Anterior cingulate cortex (tissue), 58 donors: ENCODE measurements around the gene RPS6KA5.
A peak's percentile ranks its signal among the peaks of the same experiment; 100 is the strongest.
"Not testable (repeated sequence)": the region's sequence is repeated elsewhere in the genome, so short reads cannot be mapped to it uniquely, and the experiment has no call there.

ENCODE experiments used
- DNase-seq, 58 donors: peaks; one replicate each; lab custom pipeline; 2025; lab: John Stamatoyannopoulos, UW

The RPS6KA5 gene

GRCh38 chr14:90844321-90844720 is 216.1 kb downstream of the RPS6KA5 start:
- DNase-seq = no peak

DNA sequence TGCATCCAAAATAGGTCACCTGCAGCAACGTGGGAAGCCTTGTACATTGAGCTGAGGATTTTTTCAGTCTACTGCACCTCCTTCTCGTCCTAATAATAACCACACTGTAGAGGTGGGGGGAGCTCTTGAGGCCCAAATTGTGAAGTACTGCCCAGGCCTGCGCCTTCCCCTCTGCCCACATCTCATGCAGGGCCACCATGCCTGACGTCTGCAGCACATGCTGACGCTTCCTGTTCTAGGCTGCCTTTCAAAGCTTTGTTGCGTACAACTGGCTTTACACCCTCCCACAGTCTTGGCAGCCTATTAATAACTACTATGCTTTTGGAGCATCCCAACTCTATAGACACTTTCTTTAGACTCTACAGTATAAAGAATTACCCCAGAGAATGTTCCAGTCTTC is 217.7 kb downstream of the RPS6KA5 start:
- DNase-seq = peak in 21 of 58 donors; percentile 15 to 78 (median 33)

DNA sequence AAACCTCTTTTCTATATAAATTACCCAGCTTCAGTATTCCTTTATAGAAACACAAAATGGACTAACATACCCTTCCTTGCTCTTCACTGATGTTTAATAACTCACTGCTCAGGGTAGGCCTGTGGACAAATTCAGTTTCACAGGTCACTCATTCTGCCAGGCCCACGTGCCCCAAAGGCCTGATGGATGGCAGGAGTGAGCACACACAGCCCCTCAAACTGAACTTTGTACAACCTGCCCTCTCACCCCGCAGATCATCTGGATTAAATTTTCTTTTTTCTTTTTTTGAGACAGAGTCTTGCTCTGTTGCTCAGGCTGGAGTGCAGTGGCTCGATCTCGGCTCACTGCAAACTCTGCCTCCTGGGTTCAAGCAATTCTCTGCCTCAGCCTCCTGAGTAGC is 219.8 kb downstream of the RPS6KA5 start:
- not testable (repeated sequence) for DNase-seq

GRCh38 chr14:90839889-90840266 is 220.6 kb downstream of the RPS6KA5 start:
- DNase-seq = no peak

GRCh38 chr14:90839024-90839888 is 221.2 kb downstream of the RPS6KA5 start:
- peak in 2 of 58 donors; percentile 14 to 20 for DNase-seq

GRCh38 chr14:90838531-90838930 is 221.9 kb downstream of the RPS6KA5 start:
- DNase-seq = not testable (repeated sequence)

GRCh38 chr14:90837355-90837754 is 223.1 kb downstream of the RPS6KA5 start:
- DNase-seq = no peak

DNA sequence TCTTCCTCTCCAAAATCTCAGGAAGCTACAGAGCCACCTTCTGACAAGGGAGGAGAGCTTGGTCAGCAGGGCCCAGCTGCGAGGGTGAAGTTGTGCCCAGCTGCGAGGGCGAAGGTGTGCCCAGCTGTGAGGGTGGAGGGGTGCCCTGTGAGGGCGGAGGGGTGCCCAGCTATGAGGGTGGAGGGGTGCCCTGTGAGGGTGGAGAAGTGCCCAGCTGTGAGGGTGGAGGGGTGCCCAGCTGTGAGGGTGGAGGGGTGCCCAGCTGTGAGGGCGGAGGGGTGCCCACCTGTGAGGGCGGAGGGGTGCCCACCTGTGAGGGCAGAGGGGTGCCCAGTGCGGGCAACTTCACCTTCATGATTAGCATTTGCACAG is 223.8 kb downstream of the RPS6KA5 start:
- DNase-seq = no peak

GRCh38 chr14:90831821-90832220 is 228.6 kb downstream of the RPS6KA5 start:
- peak in 2 of 58 donors; percentile 15 to 17 for DNase-seq

- DNase-seq = no peak
Measured at GRCh38 chr14:90830931-90831701, 229.3 kb downstream of the RPS6KA5 start.

- no peak for DNase-seq
Measured at GRCh38 chr14:90829677-90830076, 230.8 kb downstream of the RPS6KA5 start.

GRCh38 chr14:90828642-90829487 is 231.6 kb downstream of the RPS6KA5 start:
- peak in 3 of 58 donors; percentile 45 to 58 (median 50) for DNase-seq

DNA sequence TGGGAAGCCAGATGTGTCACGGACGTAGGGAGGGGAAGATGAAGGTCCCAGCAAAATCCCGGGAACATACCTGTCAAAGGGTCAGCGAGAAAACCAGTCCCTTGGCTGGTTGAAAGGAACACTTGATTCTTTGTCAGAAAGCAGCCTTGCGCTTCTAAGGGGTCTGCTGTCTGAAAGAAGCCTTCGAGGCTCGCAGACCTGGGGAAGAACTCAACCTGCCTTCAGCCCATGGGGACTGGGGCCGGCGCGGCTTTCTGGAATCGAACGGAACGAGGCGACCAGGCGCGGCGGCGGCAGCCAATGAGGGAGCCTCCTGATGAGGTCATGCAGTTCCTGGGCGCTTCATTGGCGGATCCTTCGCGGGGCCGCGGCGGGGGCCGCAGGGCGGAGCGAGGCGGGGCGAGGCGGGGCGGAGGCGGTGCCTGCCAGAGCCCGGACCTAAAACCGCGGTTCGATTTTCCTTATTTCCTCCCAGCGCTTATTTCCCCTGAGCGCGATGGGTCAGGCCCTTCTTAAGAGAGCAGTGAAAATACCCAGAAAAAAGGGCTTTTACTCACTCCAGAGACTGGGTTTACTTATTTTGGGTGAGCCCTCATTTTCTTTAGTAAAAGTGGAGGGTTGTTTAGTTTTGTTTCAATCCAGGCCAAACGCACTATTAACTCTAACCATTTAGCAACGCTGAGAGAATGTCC is 232.4 kb downstream of the RPS6KA5 start:
- peak; percentile 61 to 98 (median 92) for DNase-seq

GRCh38 chr14:90823542-90823941 is 236.9 kb downstream of the RPS6KA5 start:
- not testable (repeated sequence) for DNase-seq

DNA sequence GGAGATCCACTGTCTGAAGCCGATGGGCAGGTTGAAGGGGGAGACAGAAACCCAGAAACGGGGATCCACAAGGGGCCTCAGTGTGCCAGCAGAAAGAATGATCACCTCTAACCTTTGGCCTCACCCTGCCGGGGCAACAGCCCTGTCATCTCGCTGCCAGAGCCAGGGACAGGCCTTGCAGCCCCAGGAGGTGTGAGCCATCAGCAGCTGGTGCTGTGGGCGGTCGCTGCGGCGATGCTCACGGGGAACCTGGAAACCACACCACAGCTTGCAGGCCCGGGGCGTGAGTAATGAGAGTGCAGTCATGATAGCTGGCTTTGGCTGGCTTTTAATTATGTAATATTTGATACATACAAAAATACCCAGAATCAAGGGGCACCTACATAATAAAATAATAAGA is 239.5 kb downstream of the RPS6KA5 start:
- DNase-seq = peak in 13 of 58 donors; percentile 15 to 52 (median 33)

DNA sequence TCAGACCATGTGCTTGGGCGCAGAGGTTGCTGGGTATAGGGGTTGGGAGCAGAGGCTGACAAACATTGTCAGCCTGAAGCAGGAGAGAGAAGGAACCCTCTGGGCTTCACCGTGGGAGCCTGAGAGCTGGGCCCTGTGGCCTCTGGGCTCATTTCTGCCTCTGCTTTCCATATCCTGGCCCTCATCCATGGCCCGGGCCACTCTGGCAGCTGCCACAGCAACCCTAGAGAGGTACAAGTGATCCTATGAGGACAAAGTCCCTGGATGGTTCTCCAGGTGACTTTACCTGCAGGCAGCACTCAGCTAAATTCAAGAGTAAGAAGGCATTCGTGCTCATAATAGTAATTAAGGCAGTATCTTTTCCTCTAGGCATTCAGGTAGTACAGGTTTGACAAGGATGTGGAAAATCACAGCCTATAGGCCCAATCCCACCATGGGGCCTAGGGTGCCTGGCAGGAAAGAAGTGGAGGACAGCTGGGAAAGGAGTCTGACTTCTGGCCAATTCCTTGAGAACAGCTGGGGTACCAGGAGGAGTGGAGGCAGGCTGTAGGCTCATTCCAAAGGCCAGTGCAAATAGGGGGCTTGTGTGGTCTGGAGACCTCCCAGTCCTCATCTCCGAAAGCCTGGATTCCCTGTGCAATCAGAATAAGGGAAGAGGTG is 240.6 kb downstream of the RPS6KA5 start:
- no peak for DNase-seq

DNA sequence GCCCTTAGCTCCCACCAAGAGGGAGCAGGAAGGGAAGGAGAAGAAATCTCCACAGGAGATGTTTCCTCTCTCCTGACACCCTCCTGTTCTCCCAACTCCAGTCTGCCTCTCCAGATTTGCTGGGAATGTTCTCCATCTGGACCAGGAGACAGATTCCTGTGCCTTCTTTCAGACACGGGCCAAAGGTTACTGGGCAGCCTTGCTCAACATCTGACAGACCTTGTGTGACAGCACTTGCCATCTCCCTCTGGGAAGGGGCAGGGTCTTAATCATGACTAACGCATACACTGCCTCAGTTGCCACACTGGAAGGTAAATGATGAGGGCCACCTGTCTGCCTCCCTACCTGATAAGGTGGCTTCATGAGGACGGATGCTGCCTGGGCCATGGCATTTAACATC is 241.7 kb downstream of the RPS6KA5 start:
- no peak for DNase-seq

- DNase-seq = peak in 1 of 58 donors; percentile 63
Measured at GRCh38 chr14:90816681-90817436, 243.6 kb downstream of the RPS6KA5 start.
